Measurements from ENCODE around the gene VMP1. TPM values are rescaled to one million over a fixed set of nuclear protein-coding genes. Genes with fewer than 3 reads are reported as not detected.

VMP1 gene
- total and polyA plus RNA-seq, 2 donors (not counting 1 experiment from before 2014, with no cell fraction given) = 20.4 to 83.5 TPM

- Mint-ChIP-seq H3K4me3 (no peak overlapping the region), H3K9me3 (ENCODE audit: insufficient read depth) (peaks cover 4% of the 10 kb centered on the region), H3K27me3 (no peaks in the 10 kb centered on the region), H3K4me1 (peaks cover 10% of the 10 kb centered on the region), H3K27ac (no peak overlapping the region)
- no peaks in the 10 kb centered on the region for H4K20me1 ChIP-seq (ENCODE audit: control insufficient read depth, insufficient read depth, low read length, poor library complexity, severe bottlenecking)
- POLR2A ChIA-PET = interaction anchor here (0.6 kb wide), 1 partner anchor 67 kb away, joined by 3 read pairs; no protein-coding TSS in a partner anchor
- intact Hi-C loops (cut with micrococcal nuclease) = no loop called here
- DNase-seq (no peak), ATAC-seq (ENCODE audit: low read depth) (no peak)
- no peaks in the 10 kb centered on the region for H3K4me1 ChIP-seq (ENCODE audit: control insufficient read depth in 2 of 2, insufficient read depth in 2 of 2, low read length in 2 of 2)
- TF ChIP-seq CTCF (IDR thresholded peaks at IDR 0.05) (no peak), EZH2 (IDR thresholded peaks at IDR 0.05; ENCODE audit: borderline replicate concordance, insufficient read depth, low read depth, low read length, poor library complexity, severe bottlenecking) (no peak)
- WGBS (ENCODE audit: insufficient coverage) = 100% methylated on average over 1 of the region's 3 CpGs
- no peaks in the 10 kb centered on the region for H3K79me2 ChIP-seq (ENCODE audit: control insufficient read depth, insufficient read depth, low read length)
- H3K27ac ChIP-seq (ENCODE audit: low read length in 2 of 2) = no peak overlapping the region
- H3K36me3 ChIP-seq (replicated peaks in 1 of 2; ENCODE audit: control extremely low read depth in 1 of 2, control insufficient read depth in 1 of 2, extremely low read depth in 1 of 2, insufficient read depth in 2 of 2, low read length in 1 of 2) = peaks cover 11 to 34% of the 10 kb centered on the region in 2 experiments
- no peak overlapping the region for H3K4me3 ChIP-seq (ENCODE audit: control extremely low read depth in 1 of 5, extremely low read depth in 1 of 5, insufficient read depth in 1 of 5, low read depth in 2 of 5, low read length in 4 of 5)
- no peaks in the 10 kb centered on the region for H3K27me3 ChIP-seq (replicated peaks in 1 of 4; ENCODE audit: control extremely low read depth in 1 of 4, control insufficient read depth in 3 of 4, insufficient read depth in 4 of 4, low read length in 3 of 4)
- no peak overlapping the region for H3K4me2 ChIP-seq (replicated peaks; ENCODE audit: low read depth, low read length, poor library complexity, severe bottlenecking)
- CTCF ChIA-PET = interaction anchor here (1.6 kb wide), 1 partner anchor 23 kb away, joined by 8 read pairs; no protein-coding TSS in a partner anchor
- no peak overlapping the region for H2AFZ ChIP-seq (ENCODE audit: insufficient read depth, low read depth, low read length, poor library complexity, severe bottlenecking)
- H3K9me3 ChIP-seq (ENCODE audit: control extremely low read depth in 1 of 3, control insufficient read depth in 2 of 3, insufficient read depth in 1 of 3, low read length in 2 of 3) = peaks cover 0 to 5% (median 2%) of the 10 kb centered on the region in 3 donors
- H3K9ac ChIP-seq (ENCODE audit: low read length) = no peak overlapping the region
Observed at GRCh38 chr17:59777033-59777432, 69.6 kb downstream of the VMP1 start.

GRCh38 chr17:59778996-59779395, 71.5 kb downstream of the VMP1 start:
- Histone ChIP-seq H3K9me3 (ENCODE audit: control extremely low read depth in 1 of 3, control insufficient read depth in 2 of 3, insufficient read depth in 1 of 3, low read length in 2 of 3) (peaks cover 0 to 5% (median 2%) of the 10 kb centered on the region in 3 donors), H3K4me2 (replicated peaks; ENCODE audit: low read depth, low read length, poor library complexity, severe bottlenecking) (no peak overlapping the region), H3K79me2 (ENCODE audit: control insufficient read depth, insufficient read depth, low read length) (no peaks in the 10 kb centered on the region), H3K4me1 (ENCODE audit: control insufficient read depth in 2 of 2, insufficient read depth in 2 of 2, low read length in 2 of 2) (peaks cover 11 to 13% of the 10 kb centered on the region in 2 donors), H3K27ac (ENCODE audit: low read length in 2 of 2) (no peak overlapping the region), H3K4me3 (ENCODE audit: control extremely low read depth in 1 of 5, extremely low read depth in 1 of 5, insufficient read depth in 1 of 5, low read depth in 2 of 5, low read length in 4 of 5) (no peak overlapping the region), H4K20me1 (ENCODE audit: control insufficient read depth, insufficient read depth, low read length, poor library complexity, severe bottlenecking) (no peaks in the 10 kb centered on the region), H2AFZ (ENCODE audit: insufficient read depth, low read depth, low read length, poor library complexity, severe bottlenecking) (no peak overlapping the region), H3K36me3 (replicated peaks in 1 of 2; ENCODE audit: control extremely low read depth in 1 of 2, control insufficient read depth in 1 of 2, extremely low read depth in 1 of 2, insufficient read depth in 2 of 2, low read length in 1 of 2) (peaks cover 11 to 29% of the 10 kb centered on the region in 2 experiments), H3K27me3 (replicated peaks in 1 of 4; ENCODE audit: control extremely low read depth in 1 of 4, control insufficient read depth in 3 of 4, insufficient read depth in 4 of 4, low read length in 3 of 4) (no peaks in the 10 kb centered on the region), H3K9ac (ENCODE audit: low read length) (no peak overlapping the region)
- ATAC-seq (ENCODE audit: low read depth) (no peak), DNase-seq (no peak)
- peaks cover 4% of the 10 kb centered on the region for H3K9me3 Mint-ChIP-seq (ENCODE audit: insufficient read depth)
- H3K27me3 Mint-ChIP-seq = no peaks in the 10 kb centered on the region
- intact Hi-C loops (cut with micrococcal nuclease) = no loop called here
- CTCF ChIA-PET = interaction anchor here (0.5 to 1.6 kb wide), 4 partner anchors 24 to 60 kb away, joined by 3 to 6 read pairs (median 4); no protein-coding TSS in a partner anchor
- H3K4me1 Mint-ChIP-seq = peaks cover 21% of the 10 kb centered on the region
- peak overlapping the region; percentile 71 for H3K27ac Mint-ChIP-seq
- H3K4me3 Mint-ChIP-seq = no peak overlapping the region
- 93% methylated on average over 4 of the region's 4 CpGs for WGBS (ENCODE audit: insufficient coverage)
- TF ChIP-seq CTCF (IDR thresholded peaks at IDR 0.05) = no peak
- no peak for TF ChIP-seq EZH2 (IDR thresholded peaks at IDR 0.05; ENCODE audit: borderline replicate concordance, insufficient read depth, low read depth, low read length, poor library complexity, severe bottlenecking)
- POLR2A ChIA-PET = no interaction called here

All from B cell (primary cell).